Activated naive CD4-positive, alpha-beta T cell treated with anti-CD3 and anti-CD28 coated beads, Interleukin-2, amount 50 U/mL, for 16 hours (primary cell): ENCODE results near the gene TLE4.

Experiments
- DNase-seq: peaks from one replicate; pipeline ENCODE4 v3.0.0-alpha.2; 2020

The TLE4 gene

GRCh38 chr9:79667817-79668436, 96.2 kb downstream of the TLE4 start:
- DNase-seq: no peak

- no peak for DNase-seq
These were observed 97.2 kb downstream of the TLE4 start for GRCh38 chr9:79668956-79669355.

GRCh38 chr9:79670269-79670961, 98.7 kb downstream of the TLE4 start:
- DNase-seq: no peak

- DNase-seq: no peak
These were observed 99.8 kb downstream of the TLE4 start for GRCh38 chr9:79671558-79671957.

GRCh38 chr9:79672236-79672635, 100.5 kb downstream of the TLE4 start:
- DNase-seq: no peak

- DNase-seq: no peak
These were observed 101.1 kb downstream of the TLE4 start for GRCh38 chr9:79672891-79673290.

GRCh38 chr9:79673614-79674013, 101.8 kb downstream of the TLE4 start:
- no peak for DNase-seq

GRCh38 chr9:79674052-79674777, 102.5 kb downstream of the TLE4 start:
- DNase-seq: no peak

GRCh38 chr9:79681576-79681975, 109.8 kb downstream of the TLE4 start:
- no peak for DNase-seq

GRCh38 chr9:79682076-79682736, 110.4 kb downstream of the TLE4 start:
- no peak for DNase-seq

GRCh38 chr9:79684059-79684458, 112.3 kb downstream of the TLE4 start:
- no peak for DNase-seq

GRCh38 chr9:79684711-79685575, 113.2 kb downstream of the TLE4 start:
- DNase-seq: no peak

GRCh38 chr9:79685577-79685976, 113.8 kb downstream of the TLE4 start:
- DNase-seq: no peak

- DNase-seq: no peak
These were observed 114.8 kb downstream of the TLE4 start for GRCh38 chr9:79686381-79687130.

GRCh38 chr9:79687131-79687447, 115.3 kb downstream of the TLE4 start:
- DNase-seq: no peak

- DNase-seq: no peak
These were observed 116.6 kb downstream of the TLE4 start for GRCh38 chr9:79688363-79688762.

GRCh38 chr9:79689576-79689975, 117.8 kb downstream of the TLE4 start:
- DNase-seq: no peak

- no peak for DNase-seq
These were observed 119.7 kb downstream of the TLE4 start for GRCh38 chr9:79691496-79691895.

GRCh38 chr9:79692857-79693571, 121.2 kb downstream of the TLE4 start:
- DNase-seq: no peak

GRCh38 chr9:79693750-79694149, 122.0 kb downstream of the TLE4 start:
- DNase-seq: no peak

- DNase-seq: no peak
These were observed 122.4 kb downstream of the TLE4 start for GRCh38 chr9:79694208-79694607.
